ENCODE results near the gene FCRL1. TPM values are rescaled to one million over a fixed set of nuclear protein-coding genes. Genes with fewer than 3 reads are reported as not detected.

FCRL1 gene
- total and polyA plus RNA-seq, 2 of the 8 experiments (the other 6 are each of a cell fraction or from before 2014, with no cell fraction given) = not detected

DNA sequence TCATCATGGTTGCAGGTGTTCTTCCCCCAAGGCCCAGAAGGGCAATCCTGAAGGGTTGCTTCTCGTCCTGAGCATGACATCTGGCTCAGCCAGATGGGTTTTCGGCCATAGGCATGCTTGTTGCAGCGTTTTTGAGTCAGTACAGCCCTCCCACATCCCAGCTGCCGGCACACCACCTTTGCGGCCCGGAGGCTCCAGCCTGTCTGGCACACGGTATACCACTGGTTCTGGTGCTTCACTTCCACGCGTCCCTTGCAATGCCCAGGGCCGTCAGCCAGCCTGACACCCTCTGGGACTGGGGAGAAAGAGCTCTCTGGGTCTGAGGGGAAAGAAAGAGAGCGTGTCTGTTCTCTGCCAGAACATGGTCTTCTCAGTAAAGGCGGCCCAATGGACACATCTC, 14.5 kb upstream of the FCRL1 start:
- no peak overlapping the region for H4K5ac ChIP-seq (ENCODE audit: insufficient read length, low read depth, low read length)
- H3K4ac ChIP-seq (replicated peaks; ENCODE audit: insufficient read length, low read depth, low read length) = no peak overlapping the region
- no peaks in the 10 kb centered on the region for H3K79me2 ChIP-seq (ENCODE audit: control insufficient read depth in 1 of 2, insufficient read depth in 2 of 2, low read length in 2 of 2)
- ChIA-PET POLR2A (ENCODE audit: partially characterized antibody) (no interaction called here), CTCF (ENCODE audit: partially characterized antibody) (interaction anchor here (0.6 to 1.1 kb wide), 3 partner anchors 76 to 116 kb away, joined by 3 read pairs; no protein-coding TSS in a partner anchor)
- no peaks in the 10 kb centered on the region for H3K79me1 ChIP-seq (ENCODE audit: low read depth, low read length)
- no peaks in the 10 kb centered on the region for H3K9me3 ChIP-seq (ENCODE audit: insufficient read depth in 2 of 2, low read depth in 1 of 2, low read length in 1 of 2)
- no peak overlapping the region for H2BK20ac ChIP-seq (ENCODE audit: low read length)
- H3K4me3 ChIP-seq (ENCODE audit: extremely low read depth in 1 of 4, insufficient read depth in 2 of 4, low read depth in 3 of 4, low read length in 4 of 4) = no peak overlapping the region
- H3K23ac ChIP-seq (ENCODE audit: insufficient read length) = no peak overlapping the region
- no peak overlapping the region for H3K27ac ChIP-seq (ENCODE audit: low read depth, low read length)
- FAIRE-seq (no peak), DNase-seq (ENCODE audit: low read depth in 1 of 2, low spot score in 2 of 2) (no peak)
- H3K14ac ChIP-seq (ENCODE audit: insufficient read length) = no peak overlapping the region
- H2BK5ac ChIP-seq (ENCODE audit: low read depth, low read length) = no peak overlapping the region
- H2AFZ ChIP-seq (ENCODE audit: low read length) = no peak overlapping the region
- no peak overlapping the region for H2BK15ac ChIP-seq (ENCODE audit: low read length)
- no peak overlapping the region for H2BK120ac ChIP-seq (replicated peaks; ENCODE audit: low read depth, low read length)
- H2AK5ac ChIP-seq (ENCODE audit: low read depth, low read length) = no peak overlapping the region
- no peak overlapping the region for H2BK12ac ChIP-seq (ENCODE audit: low read depth, low read length)
- H3K4me2 ChIP-seq (ENCODE audit: insufficient read depth in 1 of 2, low read depth in 2 of 2, low read length in 2 of 2) = no peak overlapping the region
- H3K4me1 ChIP-seq (replicated peaks in 1 of 4; ENCODE audit: control insufficient read depth in 3 of 4, insufficient read depth in 4 of 4, low read length in 3 of 4) = no peaks in the 10 kb centered on the region
- WGBS, 2 experiments (ENCODE audit: extremely low coverage in 1 of 2, insufficient coverage in 1 of 2, insufficient read length in 1 of 2, insufficient replicate concordance in 2 of 2, low coverage in 1 of 2, low lambda C conversion rate in 2 of 2, missing lambda C conversion rate in 1 of 2) = 84% methylated on average over 12 of the region's 12 CpGs; no CpG with 5 or more reads in 1 of the 2 experiments
- no peaks in the 10 kb centered on the region for H3K36me3 ChIP-seq (ENCODE audit: control insufficient read depth in 2 of 4, insufficient read depth in 4 of 4, low read length in 3 of 4)
- H4K91ac ChIP-seq (replicated peaks; ENCODE audit: insufficient read length, low read length) = no peak overlapping the region
- H3K18ac ChIP-seq (ENCODE audit: extremely low read depth, low read length) = no peak overlapping the region
- H3K27me3 ChIP-seq (replicated peaks in 1 of 4; ENCODE audit: control insufficient read depth in 3 of 4, extremely low read depth in 1 of 4, insufficient read depth in 3 of 4, low read length in 3 of 4) = no peaks in the 10 kb centered on the region
- H3K56ac ChIP-seq (replicated peaks; ENCODE audit: insufficient read length, low read depth, low read length) = no peak overlapping the region
- no peak overlapping the region for H3K9ac ChIP-seq (replicated peaks in 1 of 4; ENCODE audit: extremely low read depth in 1 of 4, low read depth in 3 of 4, low read length in 3 of 4)
- H4K20me1 ChIP-seq (replicated peaks in 1 of 2; ENCODE audit: control insufficient read depth in 1 of 2, insufficient read depth in 2 of 2, low read length in 2 of 2) = no peaks in the 10 kb centered on the region
- no peak overlapping the region for H4K8ac ChIP-seq (ENCODE audit: extremely low read depth, insufficient read depth, low read length)
- H3K23me2 ChIP-seq (ENCODE audit: low read depth, low read length) = no peaks in the 10 kb centered on the region
- TF ChIP-seq NRF1 (IDR thresholded peaks at IDR 0.05; ENCODE audit: low read depth, low read length) (no peak), CBX8 (IDR thresholded peaks at IDR 0.05; ENCODE audit: borderline replicate concordance, low read depth, low read length) (no peak), POLR2A (IDR thresholded peaks at IDR 0.05; ENCODE audit: control extremely low read depth in 1 of 2, low read depth in 2 of 2, low read length in 2 of 2) (no peak), GTF2F1 (IDR thresholded peaks at IDR 0.05; ENCODE audit: borderline replicate concordance, low read depth, low read length) (no peak)

Measured in H1 (cell line).